ENCODE measurements around the gene AMOTL1.

GRCh38 chr11:94830722-94831510, 62.8 kb downstream of the AMOTL1 start:
- TF ChIP-seq TAF1 (IDR thresholded peaks at IDR 0.05; ENCODE audit: low read depth) (no peak), CTCF (IDR thresholded peaks at IDR 0.05; ENCODE audit: poor library complexity, severe bottlenecking) (no peak), REST (IDR thresholded peaks at IDR 0.05; ENCODE audit: borderline replicate concordance) (no peak), SMC3 (conservative IDR thresholded peaks at IDR 0.05; ENCODE audit: poor library complexity) (no peak), RAD21 (conservative IDR thresholded peaks at IDR 0.05) (no peak), MXI1 (conservative IDR thresholded peaks at IDR 0.05; ENCODE audit: poor library complexity, severe bottlenecking) (no peak)
